ENCODE results near the gene CACNA1C. TPM values are rescaled to one million over a fixed set of nuclear protein-coding genes. Genes with fewer than 3 reads are reported as not detected.

CACNA1C gene
- total and polyA plus RNA-seq, 2 donors (not counting 1 experiment from before 2014, with no cell fraction given): 0.01 to 0.02 TPM

GRCh38 chr12:2173971-2174370, 121.2 kb downstream of the CACNA1C start:
- H4K20me1 ChIP-seq (ENCODE audit: control insufficient read depth, insufficient read depth, low read length, poor library complexity, severe bottlenecking): no peaks in the 10 kb centered on the region
- Mint-ChIP-seq H3K27ac (no peak overlapping the region), H3K9me3 (ENCODE audit: insufficient read depth) (peaks cover 2% of the 10 kb centered on the region), H3K4me3 (no peak overlapping the region), H3K4me1 (no peaks in the 10 kb centered on the region), H3K27me3 (peaks cover 25% of the 10 kb centered on the region)
- no peaks in the 10 kb centered on the region for H3K79me2 ChIP-seq (ENCODE audit: control insufficient read depth, insufficient read depth, low read length)
- CTCF ChIA-PET: no interaction called here
- no peak overlapping the region for H3K4me2 ChIP-seq (replicated peaks; ENCODE audit: low read depth, low read length, poor library complexity, severe bottlenecking)
- no peak overlapping the region for H3K4me3 ChIP-seq (ENCODE audit: control extremely low read depth in 1 of 5, extremely low read depth in 1 of 5, insufficient read depth in 1 of 5, low read depth in 2 of 5, low read length in 4 of 5)
- intact Hi-C loops (cut with micrococcal nuclease): no loop called here
- H3K27ac ChIP-seq (ENCODE audit: low read length in 2 of 2): no peak overlapping the region
- no peak for ATAC-seq (ENCODE audit: low read depth)
- H3K4me1 ChIP-seq (ENCODE audit: control insufficient read depth in 2 of 2, insufficient read depth in 2 of 2, low read length in 2 of 2): no peaks in the 10 kb centered on the region
- no peaks in the 10 kb centered on the region for H3K9me3 ChIP-seq (ENCODE audit: control extremely low read depth in 1 of 3, control insufficient read depth in 2 of 3, insufficient read depth in 1 of 3, low read length in 2 of 3)
- no peak overlapping the region for H2AFZ ChIP-seq (ENCODE audit: insufficient read depth, low read depth, low read length, poor library complexity, severe bottlenecking)
- peaks cover 0 to 2% (median 0%) of the 10 kb centered on the region in 4 experiments for H3K27me3 ChIP-seq (replicated peaks in 1 of 4; ENCODE audit: control extremely low read depth in 1 of 4, control insufficient read depth in 3 of 4, insufficient read depth in 4 of 4, low read length in 3 of 4)
- TF ChIP-seq EZH2 (IDR thresholded peaks at IDR 0.05; ENCODE audit: borderline replicate concordance, insufficient read depth, low read depth, low read length, poor library complexity, severe bottlenecking): no peak
- TF ChIP-seq, protein P1, sequence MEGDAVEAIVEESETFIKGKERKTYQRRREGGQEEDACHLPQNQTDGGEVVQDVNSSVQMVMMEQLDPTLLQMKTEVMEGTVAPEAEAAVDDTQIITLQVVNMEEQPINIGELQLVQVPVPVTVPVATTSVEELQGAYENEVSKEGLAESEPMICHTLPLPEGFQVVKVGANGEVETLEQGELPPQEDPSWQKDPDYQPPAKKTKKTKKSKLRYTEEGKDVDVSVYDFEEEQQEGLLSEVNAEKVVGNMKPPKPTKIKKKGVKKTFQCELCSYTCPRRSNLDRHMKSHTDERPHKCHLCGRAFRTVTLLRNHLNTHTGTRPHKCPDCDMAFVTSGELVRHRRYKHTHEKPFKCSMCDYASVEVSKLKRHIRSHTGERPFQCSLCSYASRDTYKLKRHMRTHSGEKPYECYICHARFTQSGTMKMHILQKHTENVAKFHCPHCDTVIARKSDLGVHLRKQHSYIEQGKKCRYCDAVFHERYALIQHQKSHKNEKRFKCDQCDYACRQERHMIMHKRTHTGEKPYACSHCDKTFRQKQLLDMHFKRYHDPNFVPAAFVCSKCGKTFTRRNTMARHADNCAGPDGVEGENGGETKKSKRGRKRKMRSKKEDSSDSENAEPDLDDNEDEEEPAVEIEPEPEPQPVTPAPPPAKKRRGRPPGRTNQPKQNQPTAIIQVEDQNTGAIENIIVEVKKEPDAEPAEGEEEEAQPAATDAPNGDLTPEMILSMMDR (IDR thresholded peaks at IDR 0.05): no peak
- no peaks in the 10 kb centered on the region for H3K36me3 ChIP-seq (replicated peaks in 1 of 2; ENCODE audit: control extremely low read depth in 1 of 2, control insufficient read depth in 1 of 2, extremely low read depth in 1 of 2, insufficient read depth in 2 of 2, low read length in 1 of 2)
- POLR2A ChIA-PET: no interaction called here
- no peak for DNase-seq
- WGBS (ENCODE audit: insufficient coverage): 0% methylated on average over 2 of the region's 4 CpGs
- H3K9ac ChIP-seq (ENCODE audit: low read length): no peak overlapping the region

DNA sequence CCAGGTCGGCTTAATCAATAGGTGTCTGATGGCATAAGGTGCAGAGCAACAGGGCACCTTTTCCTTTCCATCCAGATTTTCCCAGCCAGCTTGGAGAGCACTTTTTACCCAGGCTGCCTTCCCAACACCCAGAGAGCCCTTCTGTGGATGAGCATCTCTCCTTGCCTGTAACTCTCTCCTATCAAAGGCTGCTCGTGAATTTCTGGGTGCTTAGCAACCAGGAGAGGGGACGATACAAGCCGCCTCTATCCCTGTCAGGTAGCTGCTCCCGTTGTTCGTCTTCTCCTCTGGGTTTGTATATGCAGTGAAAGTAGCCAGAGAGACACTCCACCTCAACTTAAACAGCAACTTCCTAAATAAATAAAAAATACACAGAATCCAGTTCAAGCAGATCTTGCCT, 124.2 kb downstream of the CACNA1C start:
- Histone ChIP-seq H4K20me1 (ENCODE audit: control insufficient read depth, insufficient read depth, low read length, poor library complexity, severe bottlenecking) (no peaks in the 10 kb centered on the region), H3K4me1 (ENCODE audit: control insufficient read depth in 2 of 2, insufficient read depth in 2 of 2, low read length in 2 of 2) (no peaks in the 10 kb centered on the region), H3K9ac (ENCODE audit: low read length) (no peak overlapping the region), H3K4me2 (replicated peaks; ENCODE audit: low read depth, low read length, poor library complexity, severe bottlenecking) (no peak overlapping the region), H2AFZ (ENCODE audit: insufficient read depth, low read depth, low read length, poor library complexity, severe bottlenecking) (no peak overlapping the region), H3K36me3 (replicated peaks in 1 of 2; ENCODE audit: control extremely low read depth in 1 of 2, control insufficient read depth in 1 of 2, extremely low read depth in 1 of 2, insufficient read depth in 2 of 2, low read length in 1 of 2) (no peaks in the 10 kb centered on the region), H3K27me3 (replicated peaks in 1 of 4; ENCODE audit: control extremely low read depth in 1 of 4, control insufficient read depth in 3 of 4, insufficient read depth in 4 of 4, low read length in 3 of 4) (peaks cover 0 to 2% (median 0%) of the 10 kb centered on the region in 4 experiments), H3K27ac (ENCODE audit: low read length in 2 of 2) (no peak overlapping the region), H3K4me3 (ENCODE audit: control extremely low read depth in 1 of 5, extremely low read depth in 1 of 5, insufficient read depth in 1 of 5, low read depth in 2 of 5, low read length in 4 of 5) (no peak overlapping the region), H3K79me2 (ENCODE audit: control insufficient read depth, insufficient read depth, low read length) (no peaks in the 10 kb centered on the region), H3K9me3 (ENCODE audit: control extremely low read depth in 1 of 3, control insufficient read depth in 2 of 3, insufficient read depth in 1 of 3, low read length in 2 of 3) (no peaks in the 10 kb centered on the region)
- Mint-ChIP-seq H3K4me3 (no peak overlapping the region), H3K27ac (no peak overlapping the region), H3K4me1 (no peaks in the 10 kb centered on the region), H3K27me3 (peaks cover 25% of the 10 kb centered on the region), H3K9me3 (ENCODE audit: insufficient read depth) (no peaks in the 10 kb centered on the region)
- TF ChIP-seq, protein P1 (IDR thresholded peaks at IDR 0.05): no peak
- no peak for TF ChIP-seq EZH2 (IDR thresholded peaks at IDR 0.05; ENCODE audit: borderline replicate concordance, insufficient read depth, low read depth, low read length, poor library complexity, severe bottlenecking)
- WGBS (ENCODE audit: insufficient coverage): 100% methylated on average over 2 of the region's 6 CpGs
- DNase-seq (no peak), ATAC-seq (ENCODE audit: low read depth) (no peak)
- intact Hi-C loops (cut with micrococcal nuclease): no loop called here
- POLR2A ChIA-PET: no interaction called here
- CTCF ChIA-PET: no interaction called here

All from B cell (primary cell).